Posterior vena cava (tissue), 2 donors: ENCODE data around the gene PEAK1. TPM values are rescaled to one million over a fixed set of nuclear protein-coding genes. Genes with fewer than 3 reads are reported as not detected.
"Not testable (repeated sequence)": the region's sequence is repeated elsewhere in the genome, so short reads cannot be mapped to it uniquely, and the experiment has no call there.

ENCODE experiments used
- DNase-seq: peaks from one replicate; pipeline ENCODE4 v3.0.0-alpha.2; 2020; ENCODE audit warnings: low spot score
- intact Hi-C, 2 donors: fragments of 100-400 bp; cut with DNase I; formaldehyde crosslinking; loops; one replicate each; pipeline versions ENCODE4 v1.14.1 to v1.14.2; 2022 to 2023
- total RNA-seq, 2 donors: library from RNA; stranded (reverse); fragmentation: NEBNext Ultra II Directional; extraction: Animal tissue kit (Norgen Biotek cat#: 25700); gene quantifications; one replicate each; pipeline ENCODE4 v1.2.1, GENCODE V29; 2021
- donor health status: DM: yes; HTN: yes; CAD: no.
- donor health status: DM: yes; HTN: yes; CAD: no.

PEAK1 gene
- total RNA-seq, 2 donors from 2014 or later: 78.6 to 101 TPM

- DNase-seq: no peak
- intact Hi-C loops: no loop called here
These were observed 143.8 kb downstream of the PEAK1 start for GRCh38 chr15:77276096-77276495.

GRCh38 chr15:77273136-77273535 lies 146.8 kb downstream of the PEAK1 start:
- DNase-seq, intact Hi-C loops: not testable (repeated sequence)

GRCh38 chr15:77266708-77267386 lies 153.1 kb downstream of the PEAK1 start:
- intact Hi-C loops: no loop called here
- no peak for DNase-seq

GRCh38 chr15:77255385-77255784 lies 164.5 kb downstream of the PEAK1 start:
- no peak for DNase-seq
- intact Hi-C loops: no loop called here

GRCh38 chr15:77251662-77252061 lies 168.2 kb downstream of the PEAK1 start:
- DNase-seq: no peak
- intact Hi-C loops: no loop called here

GRCh38 chr15:77247116-77247515 lies 172.8 kb downstream of the PEAK1 start:
- DNase-seq: no peak

GRCh38 chr15:77243716-77244401 lies 176.0 kb downstream of the PEAK1 start:
- intact Hi-C loops: no loop called here
- no peak for DNase-seq

More at GRCh38 chr15:77247116-77247515, 172.8 kb downstream of the PEAK1 start:
- intact Hi-C loops: no loop called here

GRCh38 chr15:77243135-77243534 lies 176.8 kb downstream of the PEAK1 start:
- no peak for DNase-seq
- intact Hi-C loops: no loop called here

GRCh38 chr15:77239882-77240608 lies 179.9 kb downstream of the PEAK1 start:
- DNase-seq: no peak
- intact Hi-C loops: no loop called here

GRCh38 chr15:77235566-77235965 lies 184.3 kb downstream of the PEAK1 start:
- intact Hi-C loops: no loop called here
- no peak for DNase-seq

GRCh38 chr15:77228828-77229227 lies 191.1 kb downstream of the PEAK1 start:
- intact Hi-C loops: no loop called here
- no peak for DNase-seq

- intact Hi-C loops: no loop called here
- DNase-seq: no peak
These were observed 193.3 kb downstream of the PEAK1 start for GRCh38 chr15:77226652-77227051.

- intact Hi-C loops: no loop called here
- no peak for DNase-seq
These were observed 194.3 kb downstream of the PEAK1 start for GRCh38 chr15:77225646-77226045.

GRCh38 chr15:77225088-77225487 lies 194.8 kb downstream of the PEAK1 start:
- DNase-seq: no peak
- intact Hi-C loops: no loop called here

GRCh38 chr15:77224352-77224751 lies 195.6 kb downstream of the PEAK1 start:
- intact Hi-C loops: no loop called here
- DNase-seq: no peak

GRCh38 chr15:77221708-77222107 lies 198.2 kb downstream of the PEAK1 start:
- no peak for DNase-seq
- intact Hi-C loops: no loop called here

GRCh38 chr15:77221174-77221573 lies 198.7 kb downstream of the PEAK1 start:
- intact Hi-C loops: no loop called here
- no peak for DNase-seq

- no peak for DNase-seq
- intact Hi-C loops: no loop called here
These were observed 200.1 kb downstream of the PEAK1 start for GRCh38 chr15:77219841-77220240.

GRCh38 chr15:77209221-77209620 lies 210.7 kb downstream of the PEAK1 start:
- intact Hi-C loops: no loop called here

GRCh38 chr15:77208241-77208640 lies 211.7 kb downstream of the PEAK1 start:
- no peak for DNase-seq
- intact Hi-C loops: no loop called here

More at GRCh38 chr15:77209221-77209620, 210.7 kb downstream of the PEAK1 start:
- DNase-seq: no peak
